Measurements from ENCODE around the gene MLLT1.

Gene MLLT1

DNA sequence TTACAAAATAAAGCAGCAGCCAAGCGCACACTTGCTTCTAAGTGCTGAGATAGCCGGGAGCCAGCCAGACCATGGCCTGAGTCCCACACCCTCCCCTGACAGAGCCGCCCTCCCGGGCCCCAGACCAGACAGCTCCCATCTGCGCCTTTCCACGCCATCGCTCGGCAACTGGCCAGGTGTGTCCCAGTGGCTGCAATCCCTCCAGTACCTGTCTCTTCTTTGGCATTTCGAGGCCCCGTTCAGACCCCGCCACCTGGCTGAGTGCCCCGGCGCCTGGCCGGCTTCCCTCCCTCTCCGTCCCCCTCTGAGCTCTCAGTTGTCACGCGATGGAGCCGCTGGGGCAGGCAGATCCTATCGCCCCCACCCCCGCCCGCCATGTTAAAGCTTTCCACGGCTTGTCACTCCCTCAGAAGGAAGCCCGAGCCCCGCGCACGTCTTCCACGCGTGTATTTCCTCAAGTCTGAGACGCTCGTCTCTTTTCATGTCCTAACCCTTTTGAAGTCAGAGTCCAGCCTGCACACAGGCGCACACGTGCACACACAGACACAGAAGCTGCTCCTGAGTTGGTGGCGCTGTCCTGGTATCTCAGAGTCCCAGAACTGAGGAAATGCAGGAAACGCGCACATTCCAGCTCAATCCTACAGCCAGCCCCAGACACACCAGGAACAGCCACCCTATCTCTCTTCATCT lies 7.9 kb downstream of the MLLT1 start:
- H3K36me3 ChIP-seq (replicated peaks), result peaks cover 20% of the 10 kb centered on the region
- H3K9me3 ChIP-seq, result no peaks in the 10 kb centered on the region
- no peak for DNase-seq (ENCODE audit: low spot score in 2 of 2)
- peaks cover 21% of the 10 kb centered on the region for H3K4me1 ChIP-seq
- H3K4me3 ChIP-seq, result no peak overlapping the region
- in situ Hi-C loops (cut with MboI; ENCODE audit: low sequenced_read_pairs), result no loop called here
- H3K27me3 ChIP-seq (ENCODE audit: low read depth), result no peaks in the 10 kb centered on the region

DNA sequence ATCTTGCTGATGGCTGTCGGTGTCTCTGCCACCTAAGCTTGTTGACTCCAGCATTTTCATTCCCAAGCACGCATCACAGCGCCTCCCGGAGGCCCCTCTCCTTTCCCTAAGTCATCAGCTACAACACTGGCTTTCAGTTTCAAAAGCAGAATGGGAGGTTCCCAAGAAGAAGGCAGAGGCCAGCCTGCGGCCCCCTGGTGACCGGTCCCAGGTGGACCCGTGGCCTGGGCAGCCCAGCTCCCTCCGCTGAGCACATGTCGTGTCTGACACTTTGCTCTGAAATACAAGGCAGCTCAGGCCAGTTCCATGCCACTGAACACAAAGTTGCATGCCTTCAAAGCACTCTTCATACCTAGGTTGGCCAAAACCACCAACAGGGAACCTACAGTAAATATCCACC lies 8.5 kb downstream of the MLLT1 start:
- H3K4me3 ChIP-seq, result no peak overlapping the region
- no peaks in the 10 kb centered on the region for H3K27me3 ChIP-seq (ENCODE audit: low read depth)
- in situ Hi-C loops (cut with MboI; ENCODE audit: low sequenced_read_pairs), result no loop called here
- H3K9me3 ChIP-seq, result no peaks in the 10 kb centered on the region
- H3K36me3 ChIP-seq (replicated peaks), result peaks cover 24% of the 10 kb centered on the region
- no peak for DNase-seq (ENCODE audit: low spot score in 2 of 2)
- H3K4me1 ChIP-seq, result peaks cover 21% of the 10 kb centered on the region

DNA sequence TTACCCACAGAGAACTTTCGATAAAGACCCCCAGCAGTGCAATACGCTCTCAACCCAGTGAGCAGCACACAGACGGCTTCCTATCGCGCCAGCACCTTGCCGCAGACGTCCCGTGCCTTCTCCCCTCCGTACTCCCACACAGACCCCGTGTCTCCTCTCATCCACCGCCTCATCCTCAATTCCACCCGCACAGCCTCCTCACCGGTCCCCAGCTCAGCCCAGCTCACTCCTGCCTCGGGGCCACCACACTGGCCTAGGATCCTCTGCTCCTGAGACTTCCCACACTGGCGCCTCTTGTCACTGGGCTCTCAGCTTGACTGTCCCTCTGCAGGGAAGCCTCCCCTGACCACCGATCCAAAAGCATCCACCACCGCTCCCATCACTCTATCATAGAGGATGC lies 9.0 kb downstream of the MLLT1 start:
- peaks cover 21% of the 10 kb centered on the region for H3K4me1 ChIP-seq
- in situ Hi-C loops (cut with MboI; ENCODE audit: low sequenced_read_pairs), result no loop called here

DNA sequence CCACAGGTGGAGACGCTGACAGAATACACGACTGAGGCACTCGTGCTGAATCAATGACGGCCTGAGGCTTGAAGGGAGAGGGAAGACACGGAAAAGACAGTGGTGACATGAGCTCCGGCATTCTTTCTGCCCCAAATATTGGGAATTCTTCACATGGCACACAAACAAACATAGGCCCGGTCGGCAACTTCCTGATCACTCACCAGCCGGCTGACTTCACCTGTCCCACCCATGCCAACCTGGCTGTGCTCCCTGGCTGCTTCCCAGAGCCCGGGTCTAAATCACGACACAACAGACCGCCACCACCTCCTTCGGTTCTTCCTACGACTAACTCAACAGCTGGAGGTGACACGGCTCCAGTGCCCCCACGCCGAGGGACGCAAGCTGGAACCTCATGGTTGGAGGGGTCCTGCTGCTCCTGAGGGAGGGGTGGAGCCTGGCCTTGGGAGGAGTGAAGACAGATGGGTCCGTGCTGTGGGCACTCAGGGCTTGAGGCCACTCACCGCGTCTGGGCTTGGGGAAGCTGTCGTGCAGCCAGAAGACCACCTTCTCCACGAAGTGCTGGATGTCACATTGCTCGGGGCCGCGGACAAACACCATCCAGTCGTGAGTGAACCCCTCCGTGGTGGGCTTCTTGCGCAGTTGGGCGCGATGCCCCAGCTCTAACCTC lies 9.6 kb downstream of the MLLT1 start:
- DNase-seq (ENCODE audit: low spot score in 2 of 2), result no peak
- Histone ChIP-seq H3K4me3 (no peak overlapping the region), H3K4me1 (peaks cover 21% of the 10 kb centered on the region), H3K36me3 (replicated peaks) (peaks cover 27% of the 10 kb centered on the region), H3K27me3 (ENCODE audit: low read depth) (no peaks in the 10 kb centered on the region), H3K9me3 (no peaks in the 10 kb centered on the region)
- in situ Hi-C loops (cut with MboI; ENCODE audit: low sequenced_read_pairs), result no loop called here

More for the DNA sequence above, 9.0 kb downstream of the MLLT1 start:
- no peaks in the 10 kb centered on the region for H3K9me3 ChIP-seq
- no peaks in the 10 kb centered on the region for H3K27me3 ChIP-seq (ENCODE audit: low read depth)
- no peak overlapping the region for H3K4me3 ChIP-seq
- no peak for DNase-seq (ENCODE audit: low spot score in 2 of 2)
- H3K36me3 ChIP-seq (replicated peaks), result peaks cover 24% of the 10 kb centered on the region

DNA sequence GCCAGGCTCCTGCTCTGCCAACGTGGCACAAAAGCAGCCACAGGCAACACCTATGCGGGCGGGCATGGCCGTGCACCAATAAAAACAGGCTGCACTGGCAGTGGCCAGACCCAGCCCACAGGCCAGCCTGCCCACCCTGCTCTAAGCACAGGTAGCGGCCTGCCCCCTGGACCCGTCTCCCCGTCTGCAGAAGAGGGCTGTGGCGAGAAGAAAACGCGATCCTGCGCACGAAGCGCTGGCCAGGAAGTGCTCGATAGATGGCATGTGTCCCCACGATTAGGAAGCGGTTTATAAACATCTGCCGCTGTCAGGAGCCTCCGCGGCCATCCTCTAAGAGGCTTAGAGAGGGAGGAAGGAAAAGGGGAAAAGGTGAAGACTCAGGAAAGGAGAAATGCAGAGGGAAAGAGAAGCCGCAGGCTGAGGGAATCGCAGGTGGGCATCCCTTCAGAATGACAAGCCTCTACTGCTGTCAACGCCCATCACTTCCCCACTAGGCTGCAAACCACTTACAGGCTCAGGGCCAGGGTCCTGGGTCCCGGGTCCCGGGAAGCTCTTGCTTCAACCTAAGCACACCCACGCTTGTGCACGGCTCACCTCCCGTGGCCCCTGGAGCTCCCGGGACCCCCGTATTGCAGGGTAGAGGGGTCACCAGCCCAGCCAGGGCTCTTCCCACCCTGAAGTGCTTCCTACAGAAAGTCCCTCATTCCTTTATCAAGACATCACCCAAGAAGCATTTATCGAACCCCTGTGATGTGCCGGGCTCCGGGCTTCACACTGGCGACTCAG lies 10.5 kb downstream of the MLLT1 start:
- H3K9me3 ChIP-seq, result no peaks in the 10 kb centered on the region
- H3K4me3 ChIP-seq, result no peak overlapping the region
- in situ Hi-C loops (cut with MboI; ENCODE audit: low sequenced_read_pairs), result no loop called here
- DNase-seq (ENCODE audit: low spot score in 2 of 2), result no peak
- peaks cover 15% of the 10 kb centered on the region for H3K4me1 ChIP-seq
- H3K36me3 ChIP-seq (replicated peaks), result peaks cover 28% of the 10 kb centered on the region
- H3K27me3 ChIP-seq (ENCODE audit: low read depth), result no peaks in the 10 kb centered on the region

DNA sequence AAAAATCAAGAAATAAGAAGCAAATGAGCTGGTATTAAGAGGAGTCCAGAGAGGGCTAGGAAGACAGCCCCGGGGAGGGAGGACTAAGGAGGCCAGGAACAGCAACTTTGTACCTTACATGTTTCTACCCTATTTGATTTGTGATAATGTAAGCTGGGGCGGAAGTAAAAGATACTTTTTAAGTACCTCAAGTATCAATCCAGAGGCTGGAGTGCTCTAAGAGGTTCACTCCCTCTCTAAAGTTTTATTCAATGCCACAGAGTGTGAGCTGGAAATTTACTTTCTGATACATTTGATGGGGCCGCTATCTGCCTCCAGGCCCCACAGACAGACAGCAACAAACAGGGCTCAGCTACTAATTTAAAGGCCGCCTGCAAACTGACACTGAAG lies 11.4 kb downstream of the MLLT1 start:
- H3K9me3 ChIP-seq, result no peaks in the 10 kb centered on the region
- in situ Hi-C loops (cut with MboI; ENCODE audit: low sequenced_read_pairs), result no loop called here
- H3K4me3 ChIP-seq, result no peak overlapping the region
- peaks cover 30% of the 10 kb centered on the region for H3K36me3 ChIP-seq (replicated peaks)
- peaks cover 6% of the 10 kb centered on the region for H3K4me1 ChIP-seq
- DNase-seq (ENCODE audit: low spot score in 2 of 2), result no peak
- no peaks in the 10 kb centered on the region for H3K27me3 ChIP-seq (ENCODE audit: low read depth)

DNA sequence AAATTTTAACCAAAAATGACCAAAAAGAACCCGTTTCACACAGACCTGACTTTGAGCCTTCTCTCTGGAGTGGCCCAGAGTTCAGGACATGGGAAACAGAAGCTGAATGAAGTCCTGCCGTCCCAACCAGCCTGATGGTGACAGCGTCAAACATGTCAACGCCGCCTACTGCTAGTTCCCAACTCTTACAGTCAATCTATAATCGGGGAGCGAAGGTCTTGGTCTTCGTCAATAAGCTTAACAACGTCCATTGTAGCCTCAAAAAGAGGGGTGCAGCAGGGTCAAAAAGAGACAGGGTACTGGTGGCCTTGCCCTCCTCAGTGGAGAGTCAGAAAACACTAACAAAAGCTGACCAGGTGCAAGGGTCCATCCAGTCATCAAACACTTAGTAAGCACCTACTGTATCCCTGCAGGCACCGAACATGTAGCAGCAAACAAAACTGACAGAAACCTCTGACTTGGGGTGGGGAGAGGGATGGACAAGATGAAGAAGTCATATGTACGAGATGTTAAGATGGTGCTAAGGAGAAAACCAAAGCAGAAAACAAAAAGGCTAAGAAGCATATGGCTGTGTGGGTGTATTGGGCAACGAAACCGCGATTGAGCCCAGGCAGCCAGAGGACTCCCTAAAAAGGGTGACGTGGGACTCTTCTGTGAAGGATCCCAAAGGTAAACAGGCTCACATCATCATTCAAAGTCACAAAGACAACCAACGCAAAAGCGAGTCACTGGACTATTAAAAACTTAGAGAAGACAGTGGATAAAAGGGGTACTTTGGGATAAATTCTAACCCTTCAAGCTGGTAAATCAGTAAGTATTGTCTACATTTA lies 12.0 kb downstream of the MLLT1 start:
- DNase-seq (ENCODE audit: low spot score in 2 of 2), result no peak
- in situ Hi-C loops (cut with MboI; ENCODE audit: low sequenced_read_pairs), result no loop called here

DNA sequence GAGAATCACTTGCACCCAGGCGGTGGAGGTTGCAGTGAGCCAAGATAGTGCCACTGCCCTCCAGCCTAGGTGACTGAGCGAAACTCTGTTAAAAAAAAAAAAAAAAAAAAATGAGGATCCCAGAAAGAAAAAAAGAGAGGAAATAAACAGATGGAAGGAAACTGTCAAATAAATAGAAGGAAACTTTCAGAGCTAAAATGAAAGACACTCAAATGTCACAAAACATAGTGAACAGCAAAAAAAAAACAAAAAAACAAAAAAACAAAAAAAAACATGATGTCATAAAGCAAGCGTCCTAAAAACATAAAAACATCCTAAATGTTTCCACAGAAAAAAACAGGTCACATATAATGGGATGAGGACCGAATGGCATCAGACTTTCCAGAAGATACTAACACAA lies 15.0 kb downstream of the MLLT1 start:
- Histone ChIP-seq H3K4me1 (no peaks in the 10 kb centered on the region), H3K27me3 (ENCODE audit: low read depth) (no peaks in the 10 kb centered on the region), H3K36me3 (replicated peaks) (peaks cover 49% of the 10 kb centered on the region), H3K9me3 (no peaks in the 10 kb centered on the region), H3K4me3 (no peak overlapping the region)
- DNase-seq (ENCODE audit: low spot score in 2 of 2), result no peak
- in situ Hi-C loops (cut with MboI; ENCODE audit: low sequenced_read_pairs), result no loop called here

More for the DNA sequence above, 12.0 kb downstream of the MLLT1 start:
- Histone ChIP-seq H3K4me3 (no peak overlapping the region), H3K27me3 (ENCODE audit: low read depth) (no peaks in the 10 kb centered on the region), H3K36me3 (replicated peaks) (peaks cover 34% of the 10 kb centered on the region), H3K4me1 (no peaks in the 10 kb centered on the region; the same call in 1 of the 2 replicates), H3K9me3 (no peaks in the 10 kb centered on the region)

DNA sequence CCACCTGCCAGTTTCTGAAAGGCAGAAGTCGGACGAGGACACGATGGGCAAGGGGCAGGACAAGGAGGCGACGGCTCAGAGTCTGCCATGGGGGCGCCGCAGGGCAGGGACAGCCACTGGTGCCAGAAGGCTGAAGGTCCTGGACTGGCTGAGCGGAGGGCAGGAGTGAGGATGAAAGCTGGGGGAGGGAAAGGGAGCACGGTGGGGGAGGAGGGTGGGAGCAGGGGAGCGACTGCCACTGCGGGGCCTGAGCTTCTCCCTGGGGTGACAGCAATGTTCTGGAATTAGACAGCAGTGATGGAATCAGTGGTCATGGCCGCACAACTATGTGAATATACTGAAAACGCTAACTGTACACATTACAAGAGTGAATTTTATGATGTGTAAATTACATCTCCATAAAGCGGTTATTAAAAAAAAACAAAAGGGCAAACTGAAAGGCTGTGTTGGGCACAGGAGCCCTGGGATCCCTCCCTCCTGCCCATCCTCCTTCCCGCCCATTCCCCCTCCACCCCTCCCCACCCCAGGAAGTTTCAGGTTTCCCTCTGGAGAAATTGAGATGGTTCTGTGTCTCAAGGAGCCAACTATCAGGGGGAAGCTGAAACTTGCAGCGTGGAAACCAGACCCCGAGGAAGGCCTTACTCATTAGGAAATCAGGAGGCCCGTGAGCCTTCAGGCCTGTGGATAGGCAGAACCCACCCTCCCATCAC lies 15.9 kb downstream of the MLLT1 start:
- in situ Hi-C loops (cut with MboI; ENCODE audit: low sequenced_read_pairs), result no loop called here
- Histone ChIP-seq H3K36me3 (replicated peaks) (peaks cover 48% of the 10 kb centered on the region), H3K27me3 (ENCODE audit: low read depth) (no peaks in the 10 kb centered on the region), H3K9me3 (no peaks in the 10 kb centered on the region), H3K4me1 (no peaks in the 10 kb centered on the region), H3K4me3 (no peak overlapping the region)
- DNase-seq (ENCODE audit: low spot score in 2 of 2), result no peak

DNA sequence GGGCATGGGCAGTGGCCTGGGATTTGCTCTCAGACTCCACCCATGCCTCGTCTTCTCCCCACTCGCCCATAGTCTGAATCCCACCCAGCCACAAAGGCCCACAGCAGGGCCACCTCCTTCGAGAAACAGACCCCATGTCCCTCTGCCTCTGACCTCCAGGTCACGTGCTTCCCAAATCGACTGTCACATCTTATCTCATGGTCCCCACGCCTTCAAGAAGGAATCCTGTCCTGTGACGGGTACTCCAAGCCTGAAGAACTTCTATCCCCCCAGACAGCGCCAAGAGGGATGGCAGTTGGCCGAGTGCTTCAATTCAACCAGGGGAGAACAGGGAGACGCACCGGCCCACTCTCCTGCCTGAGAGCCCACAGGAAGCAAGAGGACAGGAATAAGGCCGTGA lies 16.5 kb downstream of the MLLT1 start:
- DNase-seq (ENCODE audit: low spot score in 2 of 2), result no peak
- Histone ChIP-seq H3K4me1 (no peaks in the 10 kb centered on the region), H3K27me3 (ENCODE audit: low read depth) (no peaks in the 10 kb centered on the region), H3K4me3 (no peak overlapping the region), H3K9me3 (no peaks in the 10 kb centered on the region), H3K36me3 (replicated peaks) (peaks cover 52% of the 10 kb centered on the region)
- in situ Hi-C loops (cut with MboI; ENCODE audit: low sequenced_read_pairs), result no loop called here

DNA sequence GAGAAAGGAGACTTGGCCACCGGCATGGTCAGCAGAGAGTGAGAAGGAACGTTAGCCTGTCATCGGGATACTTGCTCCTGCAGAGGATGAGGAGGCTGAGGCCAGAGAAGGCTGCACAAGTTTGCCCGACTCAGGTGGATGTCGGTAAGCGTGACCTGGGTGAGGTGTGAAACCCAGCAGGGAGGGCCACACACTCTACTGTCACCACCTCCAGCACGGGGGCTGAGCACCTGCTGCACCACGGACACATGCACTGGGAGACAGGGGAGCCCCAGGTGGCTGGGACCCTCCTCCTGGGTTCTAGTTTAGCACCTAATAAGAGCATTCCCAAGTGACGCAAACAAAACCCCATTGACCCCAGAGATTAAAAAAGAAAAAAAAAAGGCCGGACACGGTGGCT lies 17.3 kb downstream of the MLLT1 start:
- no peaks in the 10 kb centered on the region for H3K9me3 ChIP-seq
- no peaks in the 10 kb centered on the region for H3K27me3 ChIP-seq (ENCODE audit: low read depth)
- no peaks in the 10 kb centered on the region for H3K4me1 ChIP-seq
- peaks cover 49% of the 10 kb centered on the region for H3K36me3 ChIP-seq (replicated peaks)
- no peak overlapping the region for H3K4me3 ChIP-seq
- no peak for DNase-seq (ENCODE audit: low spot score in 2 of 2)
- in situ Hi-C loops (cut with MboI; ENCODE audit: low sequenced_read_pairs), result no loop called here

DNA sequence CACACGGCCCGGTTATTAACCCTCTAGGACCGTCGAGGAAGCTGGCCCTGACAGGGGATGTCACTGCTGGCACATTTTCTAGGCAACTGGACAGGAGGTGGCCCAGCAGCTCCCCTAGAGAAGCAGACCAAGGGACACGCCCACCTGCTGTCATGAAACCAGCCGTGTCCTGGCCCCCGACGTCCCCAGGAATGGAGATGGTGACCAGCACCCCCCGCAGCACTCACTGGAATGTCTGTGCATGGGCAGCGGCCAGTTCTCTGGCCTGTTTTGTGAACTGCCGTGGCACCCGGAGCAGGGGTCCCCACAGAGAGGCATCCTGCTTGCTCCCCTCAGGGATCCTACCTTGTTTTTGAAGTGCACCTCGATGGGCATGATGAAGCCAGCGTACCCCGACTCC lies 17.9 kb downstream of the MLLT1 start:
- in situ Hi-C loops (cut with MboI; ENCODE audit: low sequenced_read_pairs), result no loop called here
- no peaks in the 10 kb centered on the region for H3K9me3 ChIP-seq
- H3K4me3 ChIP-seq, result no peak overlapping the region
- H3K4me1 ChIP-seq, result no peaks in the 10 kb centered on the region
- peaks cover 46% of the 10 kb centered on the region for H3K36me3 ChIP-seq (replicated peaks)
- DNase-seq (ENCODE audit: low spot score in 2 of 2), result no peak
- no peaks in the 10 kb centered on the region for H3K27me3 ChIP-seq (ENCODE audit: low read depth)

Measured in HAP-1 (cell line).